Psoas muscle (tissue), 8 donors: Measurements from ENCODE around the gene PHB1. TPM values are rescaled to one million over a fixed set of nuclear protein-coding genes. Genes with fewer than 3 reads are reported as not detected.

Experiments used
- ATAC-seq, 4 donors: fragments of 200-7000 bp; cut with Tn5 transposase; one replicate each; pipeline ENCODE4 v1.9.1; 2020; ENCODE audit warnings: moderate library complexity in 3 of 4, mild to moderate bottlenecking in 2 of 4
- DNase-seq, 2 donors: peaks; one replicate each; pipeline ENCODE4 v3.0.0-alpha.2; 2020
- H3K27ac ChIP-seq: fragments of 200-600 bp; one replicate; pipeline ENCODE4 v1.8.0; 2022
- H3K27me3 ChIP-seq, 3 donors: fragments of 200-600 bp in 1 of 3; one replicate each; pipeline versions ENCODE4 v1.6.1 to v1.8.0; 2013 to 2022; ENCODE audit warnings: low read length in 2 of 3, mild to moderate bottlenecking in 2 of 3, moderate library complexity in 1 of 3; ENCODE audit not compliant: insufficient read depth in 3 of 3
- H3K36me3 ChIP-seq, 2 donors: fragments of 200-600 bp in 1 of 2; one replicate each; pipeline versions ENCODE4 v1.6.1 to v1.8.0; 2013 to 2022; ENCODE audit warnings: low read depth in 1 of 2, mild to moderate bottlenecking in 1 of 2, moderate library complexity in 1 of 2; ENCODE audit not compliant: insufficient read depth in 1 of 2
- H3K4me1 ChIP-seq: fragments of 200-600 bp; one replicate; pipeline ENCODE4 v1.8.0; 2022
- H3K4me3 ChIP-seq: fragments of 200-600 bp; one replicate; pipeline ENCODE4 v1.8.0; 2022; ENCODE audit warnings: mild to moderate bottlenecking
- H3K9me3 ChIP-seq: fragments of 200-600 bp; one replicate; pipeline ENCODE4 v1.8.0; 2022
- CTCF ChIP-seq: fragments of 200-600 bp; IDR thresholded peaks from one replicate; pipeline ENCODE4 v1.8.0; 2022; ENCODE audit warnings: antibody characterized with exemption
- WGBS, 3 donors: extraction: QIAGEN DNeasy Blood & Tissue Kit; methylation state at CpG; one replicate each; pipeline versions ENCODE4 v1.1.6 to v1.1.7; 2013; 5-methylcytosine and 5-hydroxymethylcytosine counted together
- intact Hi-C, 2 donors: fragments of 100-400 bp; cut with DNase I; formaldehyde crosslinking; loops; one replicate each; pipeline versions ENCODE4 v1.11.0 to v1.14.2; 2022
- polyA plus RNA-seq, 3 donors: library from polyadenylated mRNA; stranded (reverse); fragments of 200-250 nt; gene quantifications; one replicate each; pipeline ENCODE4 v1.2.3, GENCODE V29; 2013
- total RNA-seq, 4 donors: library from RNA; stranded (reverse); fragmentation: NEBNext Ultra II Directional in 2 of 4; extraction: Animal tissue kit (Norgen Biotek cat#: 25700) in 2 of 4; gene quantifications; one replicate each; pipeline versions ENCODE4 v1.2.1 to v1.2.4, GENCODE V29; 2021 to 2023
- donor health status: healthy with polysubstance abuse.
- donor health status: DM: no; HTN: no; CAD: no; lungs with moderate emphysema.
- donor health status: Bipolar disorder and iron deficiency.
- donor health status: healthy.
- donor health status: DM: yes; HTN: yes; CAD: no.
- donor health status: DM: no; HTN: no; CAD: no.
- donor health status: DM: no; HTN: no; CAD: no.
- donor health status: DM: yes; HTN: yes; CAD: no.

The PHB1 gene
- total and polyA plus RNA-seq, 7 donors, result 134 to 364 (median 198) TPM

- peaks cover 14 to 63% of the 10 kb centered on the region in 2 donors for H3K36me3 ChIP-seq
- no peak for ATAC-seq
- 83 to 86% (median 84%) methylated on average over 12 of the region's 12 CpGs for WGBS, 3 donors
- no peaks in the 10 kb centered on the region for H3K9me3 ChIP-seq
- intact Hi-C loops, result no loop called here
- no peaks in the 10 kb centered on the region for H3K27me3 ChIP-seq
- no peak overlapping the region for H3K27ac ChIP-seq
- TF ChIP-seq CTCF, result no peak
- H3K4me1 ChIP-seq, result no peaks in the 10 kb centered on the region
- no peak for DNase-seq
- H3K4me3 ChIP-seq, result no peak overlapping the region
Observed at GRCh38 chr17:49404361-49404760, 10.3 kb downstream of the PHB1 start.

- WGBS, 3 donors, result 63 to 83% (median 77%) methylated on average over 10 of the region's 10 CpGs
- Histone ChIP-seq H3K27me3 (no peaks in the 10 kb centered on the region), H3K4me1 (no peaks in the 10 kb centered on the region), H3K27ac (no peak overlapping the region), H3K9me3 (no peaks in the 10 kb centered on the region), H3K4me3 (no peak overlapping the region), H3K36me3 (peaks cover 13 to 57% of the 10 kb centered on the region in 2 donors)
- intact Hi-C loops, result no loop called here
- DNase-seq, result no peak
- no peak for TF ChIP-seq CTCF
- ATAC-seq, result no peak
Observed at GRCh38 chr17:49403514-49404289, 11.0 kb downstream of the PHB1 start.

DNA sequence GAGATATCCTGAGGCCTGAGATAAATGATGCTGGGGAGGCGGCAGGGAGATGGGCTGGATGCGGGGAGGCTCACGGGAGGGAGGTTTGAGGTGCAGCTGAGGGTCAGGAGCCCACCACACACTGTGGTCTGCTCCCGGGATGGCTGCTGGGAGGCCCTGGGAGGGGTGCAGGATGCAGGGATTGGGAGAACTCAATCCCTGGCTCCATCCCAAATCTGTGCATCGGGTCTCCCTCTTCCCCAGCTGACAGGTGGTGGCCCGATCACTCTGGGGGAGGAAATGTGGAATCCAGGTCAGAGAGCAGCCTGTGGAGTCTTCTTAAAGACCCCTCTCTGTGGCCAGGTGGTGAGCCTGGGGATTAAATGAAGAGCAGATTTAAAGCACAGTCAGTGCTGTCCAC, 12.0 kb downstream of the PHB1 start:
- Histone ChIP-seq H3K4me1 (no peaks in the 10 kb centered on the region), H3K27ac (no peak overlapping the region), H3K36me3 (peaks cover 8 to 47% of the 10 kb centered on the region in 2 donors), H3K9me3 (no peaks in the 10 kb centered on the region), H3K27me3 (no peaks in the 10 kb centered on the region), H3K4me3 (no peak overlapping the region)
- intact Hi-C loops, result no loop called here
- TF ChIP-seq CTCF, result no peak
- DNase-seq (no peak), ATAC-seq (no peak)
- 56 to 65% (median 62%) methylated on average over 6 of the region's 6 CpGs for WGBS, 3 donors

DNA sequence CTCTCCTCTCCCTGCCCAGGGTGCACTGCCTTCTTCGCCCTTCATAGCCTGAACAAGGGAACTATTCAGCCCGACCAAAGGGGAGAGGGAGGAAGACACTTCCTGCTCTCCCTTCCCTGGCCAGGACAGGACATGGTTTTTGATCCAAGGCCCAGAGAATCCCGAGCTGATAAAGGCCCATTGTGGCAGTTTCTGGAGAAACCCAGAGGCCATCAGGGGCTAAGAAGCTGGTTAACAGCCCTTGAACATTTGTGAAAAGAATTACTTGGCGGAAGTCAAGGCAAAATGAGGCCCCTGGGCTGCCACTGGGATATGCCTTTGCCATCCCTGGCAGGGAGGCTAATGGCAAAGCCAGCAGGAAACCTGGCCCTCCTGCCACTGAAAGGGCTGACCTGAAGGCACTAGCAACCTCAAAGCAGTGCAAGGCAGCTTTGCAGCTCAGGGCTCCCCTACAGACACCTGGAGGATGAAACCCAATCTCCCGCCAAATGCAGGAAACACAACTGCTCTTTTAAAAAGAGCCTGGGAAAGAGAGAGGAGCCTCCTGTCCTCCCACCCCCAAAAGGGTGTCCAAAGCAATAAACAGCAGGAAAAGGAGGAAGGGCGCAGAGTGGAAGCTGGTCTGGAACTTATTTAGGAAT, 12.6 kb downstream of the PHB1 start:
- DNase-seq (no peak), ATAC-seq (no peak)
- H3K4me3 ChIP-seq, result no peak overlapping the region
- peaks cover 7 to 41% of the 10 kb centered on the region in 2 donors for H3K36me3 ChIP-seq
- no peak for TF ChIP-seq CTCF
- H3K9me3 ChIP-seq, result no peaks in the 10 kb centered on the region
- H3K27ac ChIP-seq, result no peak overlapping the region
- 61 to 71% (median 70%) methylated on average over 6 of the region's 6 CpGs for WGBS, 3 donors
- no peaks in the 10 kb centered on the region for H3K27me3 ChIP-seq
- intact Hi-C loops, result no loop called here
- no peaks in the 10 kb centered on the region for H3K4me1 ChIP-seq
